ENCODE measurements around the gene PLEKHG5. TPM values are rescaled to one million over a fixed set of nuclear protein-coding genes. Genes with fewer than 3 reads are reported as not detected.

PLEKHG5 gene
- total and polyA plus RNA-seq, 4 donors, result 2.6 to 39.3 (median 7.3) TPM

- no peaks in the 10 kb centered on the region for H3K4me1 ChIP-seq (ENCODE audit: control insufficient read depth in 1 of 2, insufficient read depth in 2 of 2, low read length in 2 of 2)
- H3K36me3 ChIP-seq (ENCODE audit: control insufficient read depth in 1 of 2, insufficient read depth in 2 of 2, low read length in 1 of 2), result no peaks in the 10 kb centered on the region
- H3K9me3 ChIP-seq (ENCODE audit: control insufficient read depth, low read length), result no peaks in the 10 kb centered on the region
- WGBS, 2 donors, result 52 to 61% methylated on average over 36 to 43 of the region's 43 CpGs
- H3K4me3 ChIP-seq (ENCODE audit: low read length in 2 of 2), result no peak within 1 kb of the TSS
- ATAC-seq (ENCODE audit: low FRiP score), result no peak
- H3K27ac ChIP-seq (ENCODE audit: low read depth in 1 of 2, low read length in 2 of 2), result no peak within 1 kb of the TSS
- intact Hi-C loops (cut with DNase I), result no loop called here
- no peak for DNase-seq
- no peaks in the 10 kb centered on the region for H3K27me3 ChIP-seq (ENCODE audit: control insufficient read depth in 1 of 2, insufficient read depth in 2 of 2, low read length in 1 of 2)
These were observed 25.4 kb downstream of the PLEKHG5 start, which contains the start of gene TNFRSF25 for GRCh38 chr1:6466023-6466422. Gene TNFRSF25 (minus strand): TSS chr1:6466173. CDS start chr1:6466107, 66 bp downstream.

DNA sequence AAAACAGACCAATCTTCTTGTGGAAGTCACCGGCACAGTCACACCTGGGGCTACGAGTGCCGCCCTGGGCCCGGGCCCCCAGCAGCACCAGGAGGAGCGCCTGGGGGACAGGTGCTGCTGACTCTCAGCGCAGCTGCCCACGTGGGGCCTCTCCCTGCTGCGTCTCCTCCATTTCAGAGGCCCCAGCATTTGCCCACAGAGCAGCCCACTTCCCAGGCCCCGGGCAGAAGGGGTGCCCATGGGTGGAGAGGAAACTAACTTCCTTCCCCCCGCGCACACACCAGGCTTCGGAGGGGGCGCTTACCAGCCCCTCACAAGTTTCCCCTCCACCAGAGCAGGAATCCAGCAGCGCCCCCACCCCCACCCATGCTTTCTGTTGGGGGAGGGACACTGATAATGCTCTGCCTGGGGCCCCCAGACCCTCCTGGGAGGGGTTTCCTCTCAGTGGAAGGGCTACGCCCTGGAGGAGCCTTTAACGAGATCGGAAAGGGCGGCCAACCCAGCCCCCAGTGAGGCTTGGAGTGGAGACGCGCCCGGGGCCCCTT, 25.9 kb downstream of the PLEKHG5 start:
- Histone ChIP-seq H3K27ac (ENCODE audit: low read depth in 1 of 2, low read length in 2 of 2) (no peak overlapping the region), H3K36me3 (ENCODE audit: control insufficient read depth in 1 of 2, insufficient read depth in 2 of 2, low read length in 1 of 2) (no peaks in the 10 kb centered on the region), H3K4me1 (ENCODE audit: control insufficient read depth in 1 of 2, insufficient read depth in 2 of 2, low read length in 2 of 2) (no peaks in the 10 kb centered on the region), H3K27me3 (ENCODE audit: control insufficient read depth in 1 of 2, insufficient read depth in 2 of 2, low read length in 1 of 2) (no peaks in the 10 kb centered on the region), H3K9me3 (ENCODE audit: control insufficient read depth, low read length) (no peaks in the 10 kb centered on the region), H3K4me3 (ENCODE audit: low read length in 2 of 2) (no peak overlapping the region)
- DNase-seq (no peak), ATAC-seq (ENCODE audit: low FRiP score) (no peak)
- intact Hi-C loops (cut with DNase I), result no loop called here
- WGBS, 2 donors, result 79% methylated on average over 18 to 21 of the region's 21 CpGs

DNA sequence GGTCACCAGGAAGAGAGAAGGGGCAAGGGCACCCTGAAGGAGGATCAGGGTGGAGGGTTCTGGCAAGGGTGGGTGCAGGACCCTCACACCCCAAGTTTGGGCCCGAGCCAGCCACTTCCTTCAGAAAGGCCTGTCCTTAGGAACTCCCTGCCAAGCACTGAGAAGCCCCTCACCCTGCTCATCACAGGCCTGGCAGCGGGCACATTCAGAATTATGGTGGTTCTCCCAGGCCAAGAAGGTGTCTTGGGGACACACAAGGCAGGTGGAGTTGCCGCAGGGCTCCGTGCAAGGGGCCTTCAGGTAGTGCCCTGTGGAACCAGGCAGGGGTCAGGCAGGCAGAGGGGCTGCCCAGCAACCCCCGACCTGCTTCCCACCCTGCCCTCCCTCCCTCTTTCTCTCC, 26.6 kb downstream of the PLEKHG5 start:
- Histone ChIP-seq H3K27ac (ENCODE audit: low read depth in 1 of 2, low read length in 2 of 2) (no peak overlapping the region), H3K36me3 (ENCODE audit: control insufficient read depth in 1 of 2, insufficient read depth in 2 of 2, low read length in 1 of 2) (no peaks in the 10 kb centered on the region), H3K4me1 (ENCODE audit: control insufficient read depth in 1 of 2, insufficient read depth in 2 of 2, low read length in 2 of 2) (no peaks in the 10 kb centered on the region), H3K27me3 (ENCODE audit: control insufficient read depth in 1 of 2, insufficient read depth in 2 of 2, low read length in 1 of 2) (no peaks in the 10 kb centered on the region), H3K9me3 (ENCODE audit: control insufficient read depth, low read length) (no peaks in the 10 kb centered on the region), H3K4me3 (ENCODE audit: low read length in 2 of 2) (no peak overlapping the region)
- intact Hi-C loops (cut with DNase I), result no loop called here
- WGBS, 2 donors, result 91 to 96% methylated on average over 5 of the region's 5 CpGs
- DNase-seq, result no peak
- no peak for ATAC-seq (ENCODE audit: low FRiP score)

GRCh38 chr1:6464514-6464836, 27.0 kb downstream of the PLEKHG5 start:
- DNase-seq (no peak), ATAC-seq (ENCODE audit: low FRiP score) (no peak)
- WGBS, 2 donors, result 91% methylated on average over 7 of the region's 7 CpGs
- Histone ChIP-seq H3K9me3 (ENCODE audit: control insufficient read depth, low read length) (no peaks in the 10 kb centered on the region), H3K4me1 (ENCODE audit: control insufficient read depth in 1 of 2, insufficient read depth in 2 of 2, low read length in 2 of 2) (no peaks in the 10 kb centered on the region), H3K27ac (ENCODE audit: low read depth in 1 of 2, low read length in 2 of 2) (no peak overlapping the region), H3K27me3 (ENCODE audit: control insufficient read depth in 1 of 2, insufficient read depth in 2 of 2, low read length in 1 of 2) (no peaks in the 10 kb centered on the region), H3K36me3 (ENCODE audit: control insufficient read depth in 1 of 2, insufficient read depth in 2 of 2, low read length in 1 of 2) (no peaks in the 10 kb centered on the region), H3K4me3 (ENCODE audit: low read length in 2 of 2) (no peak overlapping the region)
- intact Hi-C loops (cut with DNase I), result no loop called here

- no peak for ATAC-seq (ENCODE audit: low FRiP score)
- Histone ChIP-seq H3K36me3 (ENCODE audit: control insufficient read depth in 1 of 2, insufficient read depth in 2 of 2, low read length in 1 of 2) (no peaks in the 10 kb centered on the region), H3K27me3 (ENCODE audit: control insufficient read depth in 1 of 2, insufficient read depth in 2 of 2, low read length in 1 of 2) (no peaks in the 10 kb centered on the region), H3K9me3 (ENCODE audit: control insufficient read depth, low read length) (no peaks in the 10 kb centered on the region), H3K4me1 (ENCODE audit: control insufficient read depth in 1 of 2, insufficient read depth in 2 of 2, low read length in 2 of 2) (no peaks in the 10 kb centered on the region), H3K4me3 (ENCODE audit: low read length in 2 of 2) (no peak overlapping the region), H3K27ac (ENCODE audit: low read depth in 1 of 2, low read length in 2 of 2) (no peak overlapping the region)
- DNase-seq, result no peak
- intact Hi-C loops (cut with DNase I), result no loop called here
- WGBS, 2 donors, result 71 to 100% methylated on average over 1 of the region's 1 CpG
These were observed 28.4 kb downstream of the PLEKHG5 start for GRCh38 chr1:6463120-6463412.

DNA sequence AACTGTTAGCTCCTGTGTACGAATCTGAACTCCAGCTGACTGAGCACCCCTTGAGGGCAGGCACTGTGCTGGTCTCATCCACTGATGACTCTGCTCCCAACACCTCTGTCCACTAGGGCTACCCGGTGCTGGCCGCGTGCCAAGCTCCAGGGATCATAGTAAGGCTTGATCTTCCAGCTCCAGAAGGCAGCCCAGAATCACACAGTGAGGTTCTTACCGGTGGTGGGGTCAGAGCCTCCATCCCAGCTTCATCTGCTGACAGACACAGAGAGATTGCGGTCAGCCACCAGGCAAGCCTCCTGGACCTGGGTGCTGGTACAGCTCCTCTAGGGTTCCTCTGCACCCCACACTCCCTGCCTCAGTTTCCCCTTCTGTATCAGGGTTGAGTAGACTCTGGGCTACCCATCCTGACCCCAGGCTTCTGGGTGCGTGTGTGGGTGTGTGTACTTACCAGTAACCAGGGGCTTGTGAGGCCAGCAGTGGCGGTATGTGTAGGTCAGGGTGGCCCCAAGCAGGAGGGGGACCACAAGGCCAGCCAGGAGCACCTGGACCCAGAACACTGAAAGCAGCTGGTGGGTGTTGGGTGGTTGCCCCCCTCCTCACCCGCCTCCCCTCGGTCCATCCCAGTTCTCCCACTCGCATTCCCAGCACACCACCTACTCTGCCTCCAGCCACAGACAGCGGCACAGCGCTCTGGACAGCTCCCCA, 28.9 kb downstream of the PLEKHG5 start:
- DNase-seq, result no peak
- intact Hi-C loops (cut with DNase I), result no loop called here
- Histone ChIP-seq H3K27me3 (ENCODE audit: control insufficient read depth in 1 of 2, insufficient read depth in 2 of 2, low read length in 1 of 2) (no peaks in the 10 kb centered on the region), H3K4me3 (ENCODE audit: low read length in 2 of 2) (no peak overlapping the region), H3K9me3 (ENCODE audit: control insufficient read depth, low read length) (no peaks in the 10 kb centered on the region), H3K27ac (ENCODE audit: low read depth in 1 of 2, low read length in 2 of 2) (no peak overlapping the region), H3K36me3 (ENCODE audit: control insufficient read depth in 1 of 2, insufficient read depth in 2 of 2, low read length in 1 of 2) (no peaks in the 10 kb centered on the region), H3K4me1 (ENCODE audit: control insufficient read depth in 1 of 2, insufficient read depth in 2 of 2, low read length in 2 of 2) (no peaks in the 10 kb centered on the region)
- 84 to 85% methylated on average over 13 of the region's 13 CpGs for WGBS, 2 donors
- ATAC-seq (ENCODE audit: low FRiP score), result no peak

DNA sequence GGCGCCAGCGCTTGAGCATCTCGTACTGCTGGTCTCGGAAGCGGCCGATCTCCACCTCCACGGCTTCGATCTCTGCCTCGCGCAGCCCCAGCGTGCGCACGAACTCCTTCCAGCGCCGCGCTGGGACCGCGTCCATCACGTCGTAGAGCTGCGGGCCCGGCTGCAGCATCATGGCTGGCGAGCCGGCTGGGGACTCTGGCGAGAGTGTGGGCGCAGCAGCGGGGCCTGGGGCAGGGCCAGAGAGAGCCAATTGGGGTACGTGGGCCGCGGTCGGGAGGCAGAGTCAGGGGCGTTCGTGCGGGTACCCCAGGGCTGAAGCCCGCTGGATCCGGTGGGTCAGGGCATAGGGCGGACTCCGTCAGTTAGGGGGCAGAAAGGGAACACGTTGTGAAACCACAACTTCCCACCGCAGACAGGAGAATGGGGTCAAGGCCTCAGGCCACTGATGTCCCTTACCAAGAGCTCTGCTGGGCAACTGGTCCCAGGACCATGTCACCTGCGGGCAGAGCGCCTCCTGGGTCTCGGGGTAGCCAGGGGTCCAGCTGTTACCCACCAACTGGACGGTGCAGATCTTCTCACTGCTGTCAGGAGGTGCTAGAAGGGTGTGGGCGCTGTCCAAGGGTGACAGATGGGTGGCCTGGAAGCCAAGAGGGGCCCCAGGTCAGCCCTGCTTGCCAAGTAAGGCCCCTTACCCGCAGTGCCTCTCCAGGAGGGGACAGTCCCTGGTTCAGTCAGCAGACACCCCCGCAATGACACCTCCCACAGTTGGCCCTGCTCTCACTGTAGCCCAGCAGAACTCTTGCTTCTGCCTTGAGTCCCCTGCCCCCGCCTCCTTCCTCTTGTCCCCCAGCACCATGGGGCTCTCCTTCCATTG, 29.7 kb downstream of the PLEKHG5 start:
- DNase-seq (no peak), ATAC-seq (ENCODE audit: low FRiP score) (no peak)
- H3K27me3 ChIP-seq (ENCODE audit: control insufficient read depth in 1 of 2, insufficient read depth in 2 of 2, low read length in 1 of 2), result no peaks in the 10 kb centered on the region
- no peak overlapping the region for H3K4me3 ChIP-seq (ENCODE audit: low read length in 2 of 2)
- no peaks in the 10 kb centered on the region for H3K9me3 ChIP-seq (ENCODE audit: control insufficient read depth, low read length)
- H3K36me3 ChIP-seq (ENCODE audit: control insufficient read depth in 1 of 2, insufficient read depth in 2 of 2, low read length in 1 of 2), result no peaks in the 10 kb centered on the region
- no peaks in the 10 kb centered on the region for H3K4me1 ChIP-seq (ENCODE audit: control insufficient read depth in 1 of 2, insufficient read depth in 2 of 2, low read length in 2 of 2)
- intact Hi-C loops (cut with DNase I), result no loop called here
- no peak overlapping the region for H3K27ac ChIP-seq (ENCODE audit: low read depth in 1 of 2, low read length in 2 of 2)
- 80 to 85% methylated on average over 47 to 48 of the region's 48 CpGs for WGBS, 2 donors

GRCh38 chr1:6461051-6461530, 30.4 kb downstream of the PLEKHG5 start:
- no peaks in the 10 kb centered on the region for H3K36me3 ChIP-seq (ENCODE audit: control insufficient read depth in 1 of 2, insufficient read depth in 2 of 2, low read length in 1 of 2)
- no peaks in the 10 kb centered on the region for H3K4me1 ChIP-seq (ENCODE audit: control insufficient read depth in 1 of 2, insufficient read depth in 2 of 2, low read length in 2 of 2)
- no peak overlapping the region for H3K4me3 ChIP-seq (ENCODE audit: low read length in 2 of 2)
- 69 to 76% methylated on average over 40 of the region's 40 CpGs for WGBS, 2 donors
- intact Hi-C loops (cut with DNase I), result no loop called here
- H3K27me3 ChIP-seq (ENCODE audit: control insufficient read depth in 1 of 2, insufficient read depth in 2 of 2, low read length in 1 of 2), result no peaks in the 10 kb centered on the region
- ATAC-seq (ENCODE audit: low FRiP score) (no peak), DNase-seq (no peak)
- H3K27ac ChIP-seq (ENCODE audit: low read depth in 1 of 2, low read length in 2 of 2), result no peak overlapping the region
- H3K9me3 ChIP-seq (ENCODE audit: control insufficient read depth, low read length), result no peaks in the 10 kb centered on the region
